Activated T-helper 1 cell treated with anti-CD3 and anti-CD28 coated beads, Interleukin-12 subunit alpha, Interleukin-12 subunit beta, Interleukin-2, Interleukin-4 antibody, amounts not matched to agents 30 ng/mL and 10 ng/mL and 1 ng/mL, durations not matched to agents 14 hours and 24 hours and 36 hours (primary cell): ENCODE measurements around the gene MYBL2. TPM values are rescaled to one million over a fixed set of nuclear protein-coding genes. Genes with fewer than 3 reads are reported as not detected.

Experiments
- DNase-seq: peaks from one replicate; pipeline ENCODE4 v3.0.0; 2021; ENCODE audit warnings: low spot score
- H3K27ac Mint-ChIP-seq: one replicate; pipeline ENCODE4 v1.8.0; 2021; ENCODE audit warnings: mild to moderate bottlenecking, mixed read lengths
- H3K27me3 Mint-ChIP-seq: one replicate; pipeline ENCODE4 v1.8.0; 2022; ENCODE audit warnings: mild to moderate bottlenecking, moderate library complexity, mixed read lengths; ENCODE audit not compliant: insufficient read depth
- H3K36me3 Mint-ChIP-seq: one replicate; pipeline ENCODE4 v1.8.0; 2021; ENCODE audit warnings: low read depth, mixed read lengths
- H3K4me1 Mint-ChIP-seq: one replicate; pipeline ENCODE4 v1.8.0; 2021; ENCODE audit warnings: low read depth, mixed read lengths
- H3K4me3 Mint-ChIP-seq: one replicate; pipeline ENCODE4 v1.8.0; 2021; ENCODE audit warnings: mild to moderate bottlenecking, moderate library complexity, mixed read lengths
- H3K9me3 Mint-ChIP-seq: one replicate; pipeline ENCODE4 v1.8.0; 2021; ENCODE audit warnings: mixed read lengths
- intact Hi-C: fragments of 100-400 bp; cut with micrococcal nuclease; formaldehyde crosslinking; loops from one replicate; pipeline ENCODE4 v1.15.1; 2024
- total RNA-seq: library from RNA; stranded (reverse); gene quantifications from 2 replicates; pipeline ENCODE4 v1.2.3, GENCODE V29; 2022

The MYBL2 gene
- total RNA-seq, 1 donor from 2014 or later = 95.5 TPM

GRCh38 chr20:43665466-43666176, 1.3 kb upstream of the MYBL2 start:
- intact Hi-C loops = loop anchor here (5.0 to 10.0 kb wide), 4 partner anchors 57 to 549 kb away; partner anchors contain the start of genes OSER1 and TOX2
- H3K9me3 Mint-ChIP-seq = no peaks in the 10 kb centered on the region
- H3K36me3 Mint-ChIP-seq = peaks cover 3% of the 10 kb centered on the region
- H3K4me1 Mint-ChIP-seq = peaks cover 23% of the 10 kb centered on the region
- peak overlapping the region; percentile 66 for H3K4me3 Mint-ChIP-seq
- H3K27ac Mint-ChIP-seq = no peak overlapping the region
- peaks cover 14% of the 10 kb centered on the region for H3K27me3 Mint-ChIP-seq
- no peak for DNase-seq

DNA sequence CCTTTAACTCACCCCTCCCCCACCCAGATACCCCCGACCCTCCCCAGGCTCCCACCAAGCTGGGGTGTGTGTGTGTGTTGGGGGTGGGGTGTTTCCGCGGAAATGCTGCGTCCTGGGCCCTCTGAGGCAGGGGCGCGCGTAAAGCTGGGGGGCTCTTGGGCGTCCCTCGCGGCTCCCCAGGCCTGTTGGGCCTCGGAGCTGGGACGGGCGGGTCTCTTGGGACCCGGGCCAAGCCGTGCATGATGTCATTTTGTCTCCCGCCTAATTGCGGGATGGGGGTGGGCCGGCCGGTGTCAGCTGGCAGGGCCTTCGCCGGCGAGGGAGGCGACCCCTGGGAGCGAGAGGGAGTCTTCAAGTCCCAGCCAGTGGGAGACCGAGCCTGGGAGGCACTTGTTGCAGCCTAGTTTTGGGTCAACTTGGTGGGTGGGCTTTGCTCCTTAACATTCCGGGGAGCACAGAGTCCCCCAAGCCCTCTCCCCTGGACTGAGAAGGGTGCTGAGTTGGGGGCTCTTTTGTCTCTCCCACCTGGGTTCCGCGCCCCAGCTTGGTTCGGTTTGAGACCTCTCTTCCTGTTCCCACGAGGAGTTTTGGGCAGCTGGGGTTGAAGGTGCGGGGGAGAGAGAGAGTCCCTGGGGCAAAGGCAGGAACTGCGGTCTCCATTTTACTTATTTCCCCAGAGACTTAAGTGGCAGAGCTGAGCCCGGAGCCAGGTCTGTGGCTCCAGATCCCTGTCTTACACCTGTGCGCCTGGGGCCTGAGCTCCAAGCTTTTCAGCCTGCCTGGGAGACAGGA, 623 bp downstream of the MYBL2 start:
- Mint-ChIP-seq H3K4me3 (peak overlapping the region; percentile 82), H3K9me3 (no peaks in the 10 kb centered on the region), H3K36me3 (peaks cover 4% of the 10 kb centered on the region), H3K27me3 (peaks cover 14% of the 10 kb centered on the region), H3K4me1 (peaks cover 23% of the 10 kb centered on the region), H3K27ac (peak overlapping the region; percentile 48)
- no peak for DNase-seq
- intact Hi-C loops = loop anchor here (1.0 to 10.0 kb wide), 8 partner anchors 55 to 547 kb away; partner anchors contain the start of genes IFT52, OSER1, SRSF6 and TOX2

- no peaks in the 10 kb centered on the region for H3K9me3 Mint-ChIP-seq
- peaks cover 23% of the 10 kb centered on the region for H3K4me1 Mint-ChIP-seq
- no peak for DNase-seq
- H3K36me3 Mint-ChIP-seq = peaks cover 12% of the 10 kb centered on the region
- H3K4me3 Mint-ChIP-seq = peak overlapping the region; percentile 45
- intact Hi-C loops = loop anchor here (5.0 to 10.0 kb wide), 4 partner anchors 53 to 545 kb away; partner anchors contain the start of genes OSER1 and TOX2
- no peak overlapping the region for H3K27ac Mint-ChIP-seq
- peaks cover 6% of the 10 kb centered on the region for H3K27me3 Mint-ChIP-seq
These were observed 2.4 kb downstream of the MYBL2 start for GRCh38 chr20:43669332-43669731.

DNA sequence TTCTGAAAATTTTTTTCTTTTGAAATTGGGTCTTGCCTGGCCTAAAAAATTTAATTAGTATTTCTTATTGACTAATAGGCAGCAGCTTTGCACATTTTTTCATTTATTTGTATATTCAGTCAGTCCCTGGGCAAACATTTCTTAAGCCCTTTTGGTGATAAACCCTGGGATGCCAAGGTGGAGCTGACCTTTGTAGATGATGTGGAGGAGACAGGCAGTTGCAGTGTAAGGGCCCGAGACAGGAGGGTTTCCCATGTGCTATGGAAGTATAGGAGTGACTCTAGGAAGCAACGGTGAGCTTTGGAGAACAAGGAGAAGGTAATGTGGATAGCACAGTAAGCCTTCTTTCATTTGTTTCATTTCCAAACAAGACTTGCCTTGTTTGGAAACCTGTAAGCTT, 3.5 kb downstream of the MYBL2 start:
- H3K27ac Mint-ChIP-seq = no peak overlapping the region
- H3K27me3 Mint-ChIP-seq = no peaks in the 10 kb centered on the region
- H3K4me3 Mint-ChIP-seq = no peak overlapping the region
- H3K4me1 Mint-ChIP-seq = peaks cover 23% of the 10 kb centered on the region
- no peaks in the 10 kb centered on the region for H3K9me3 Mint-ChIP-seq
- H3K36me3 Mint-ChIP-seq = peaks cover 12% of the 10 kb centered on the region
- DNase-seq = no peak
- intact Hi-C loops = no loop called here

- no peak for DNase-seq
- H3K9me3 Mint-ChIP-seq = no peaks in the 10 kb centered on the region
- H3K4me1 Mint-ChIP-seq = peaks cover 20% of the 10 kb centered on the region
- peaks cover 19% of the 10 kb centered on the region for H3K36me3 Mint-ChIP-seq
- no peaks in the 10 kb centered on the region for H3K27me3 Mint-ChIP-seq
- H3K27ac Mint-ChIP-seq = no peak overlapping the region
- intact Hi-C loops = no loop called here
- H3K4me3 Mint-ChIP-seq = no peak overlapping the region
These were observed 9.5 kb downstream of the MYBL2 start for GRCh38 chr20:43676368-43676767.

GRCh38 chr20:43680981-43681380, 14.1 kb downstream of the MYBL2 start:
- DNase-seq = no peak
- intact Hi-C loops = no loop called here
- H3K27me3 Mint-ChIP-seq = no peaks in the 10 kb centered on the region
- H3K4me1 Mint-ChIP-seq = peaks cover 26% of the 10 kb centered on the region
- no peak overlapping the region for H3K4me3 Mint-ChIP-seq
- peaks cover 12% of the 10 kb centered on the region for H3K36me3 Mint-ChIP-seq
- no peaks in the 10 kb centered on the region for H3K9me3 Mint-ChIP-seq
- H3K27ac Mint-ChIP-seq = no peak overlapping the region

- DNase-seq = no peak
- Mint-ChIP-seq H3K27ac (peak overlapping the region; percentile 5), H3K4me1 (peaks cover 21% of the 10 kb centered on the region), H3K4me3 (no peak overlapping the region), H3K36me3 (peaks cover 11% of the 10 kb centered on the region), H3K27me3 (no peaks in the 10 kb centered on the region), H3K9me3 (no peaks in the 10 kb centered on the region)
- intact Hi-C loops = no loop called here
These were observed 14.6 kb downstream of the MYBL2 start for GRCh38 chr20:43681468-43681942.

GRCh38 chr20:43681991-43682410, 15.1 kb downstream of the MYBL2 start:
- Mint-ChIP-seq H3K36me3 (peaks cover 10% of the 10 kb centered on the region), H3K9me3 (no peaks in the 10 kb centered on the region), H3K4me1 (peaks cover 19% of the 10 kb centered on the region), H3K4me3 (no peak overlapping the region), H3K27ac (no peak overlapping the region), H3K27me3 (no peaks in the 10 kb centered on the region)
- intact Hi-C loops = no loop called here
- no peak for DNase-seq

DNA sequence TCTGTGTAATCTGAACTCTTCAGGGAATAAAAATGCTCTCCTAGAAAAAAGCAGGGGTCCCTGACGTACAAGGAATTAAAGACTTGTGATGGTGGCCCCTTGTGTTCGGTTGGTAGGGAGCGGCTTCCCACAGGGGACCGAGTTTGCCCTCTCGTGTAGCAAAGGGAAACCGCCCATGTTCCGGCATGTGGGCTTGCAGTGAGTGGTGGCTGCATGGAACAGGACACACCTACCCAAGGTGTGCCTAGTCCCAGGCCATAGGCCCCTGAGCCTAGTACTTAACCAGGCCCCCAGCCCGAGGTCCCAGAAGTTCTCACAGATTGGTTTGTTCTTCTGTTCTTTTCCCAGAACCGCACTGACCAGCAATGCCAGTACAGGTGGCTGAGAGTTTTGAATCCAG, 15.5 kb downstream of the MYBL2 start:
- H3K27ac Mint-ChIP-seq = peak overlapping the region; percentile 44
- no peak for DNase-seq
- intact Hi-C loops = no loop called here
- H3K4me1 Mint-ChIP-seq = peaks cover 19% of the 10 kb centered on the region
- H3K36me3 Mint-ChIP-seq = peaks cover 7% of the 10 kb centered on the region
- no peaks in the 10 kb centered on the region for H3K9me3 Mint-ChIP-seq
- H3K4me3 Mint-ChIP-seq = no peak overlapping the region
- no peaks in the 10 kb centered on the region for H3K27me3 Mint-ChIP-seq

- Mint-ChIP-seq H3K36me3 (peaks cover 18% of the 10 kb centered on the region), H3K9me3 (no peaks in the 10 kb centered on the region), H3K4me3 (no peak overlapping the region), H3K27me3 (no peaks in the 10 kb centered on the region), H3K27ac (no peak overlapping the region), H3K4me1 (peaks cover 13% of the 10 kb centered on the region)
- intact Hi-C loops = no loop called here
- no peak for DNase-seq
These were observed 19.9 kb downstream of the MYBL2 start for GRCh38 chr20:43686820-43687219.

GRCh38 chr20:43689165-43689564, 22.3 kb downstream of the MYBL2 start:
- intact Hi-C loops = no loop called here
- H3K27ac Mint-ChIP-seq = peak overlapping the region; percentile 59
- H3K4me1 Mint-ChIP-seq = peaks cover 11% of the 10 kb centered on the region
- H3K27me3 Mint-ChIP-seq = no peaks in the 10 kb centered on the region
- no peak for DNase-seq
- no peak overlapping the region for H3K4me3 Mint-ChIP-seq
- H3K36me3 Mint-ChIP-seq = peaks cover 20% of the 10 kb centered on the region
- no peaks in the 10 kb centered on the region for H3K9me3 Mint-ChIP-seq

GRCh38 chr20:43690943-43691598, 24.2 kb downstream of the MYBL2 start:
- intact Hi-C loops = no loop called here
- H3K4me3 Mint-ChIP-seq = no peak overlapping the region
- H3K36me3 Mint-ChIP-seq = peaks cover 23% of the 10 kb centered on the region
- peaks cover 11% of the 10 kb centered on the region for H3K4me1 Mint-ChIP-seq
- peak overlapping the region; percentile 14 for H3K27ac Mint-ChIP-seq
- no peaks in the 10 kb centered on the region for H3K27me3 Mint-ChIP-seq
- no peak for DNase-seq
- no peaks in the 10 kb centered on the region for H3K9me3 Mint-ChIP-seq
